Stimulated activated CD8-positive, alpha-beta memory T cell treated with anti-CD3 and anti-CD28 coated beads, Interleukin-15, amount 100 ng/mL, for 48 hours (primary cell): Measurements from ENCODE around the gene ADIG.
A peak's percentile ranks its signal among the peaks of the same experiment; 100 is the strongest.

Experiments
- DNase-seq, 2 donors: peaks; one replicate each; pipeline ENCODE4 v3.0.0-alpha.2; 2020; ENCODE audit warnings: low read depth in 2 of 2

ADIG gene

GRCh38 chr20:38581013-38581412, at the start of gene ADIG:
Gene ADIG (plus strand): TSS chr20:38581197. CDS start chr20:38581251, 54 bp downstream.
- DNase-seq = no peak

GRCh38 chr20:38534756-38535155, 46.2 kb upstream of the ADIG start:
- peak; percentile 19 to 22 for DNase-seq

- no peak for DNase-seq
Measured at GRCh38 chr20:38536310-38536709, 44.7 kb upstream of the ADIG start.

GRCh38 chr20:38537176-38537575, 43.8 kb upstream of the ADIG start:
- no peak for DNase-seq

- DNase-seq = no peak
Measured at GRCh38 chr20:38538789-38539188, 42.2 kb upstream of the ADIG start.

GRCh38 chr20:38543014-38543906, 37.7 kb upstream of the ADIG start:
- no peak for DNase-seq

- no peak for DNase-seq
Measured at GRCh38 chr20:38545771-38546170, 35.2 kb upstream of the ADIG start.

- no peak for DNase-seq
Measured at GRCh38 chr20:38547288-38548085, 33.5 kb upstream of the ADIG start.

GRCh38 chr20:38548356-38549083, 32.5 kb upstream of the ADIG start:
- DNase-seq = no peak

- no peak for DNase-seq
Measured at GRCh38 chr20:38550274-38550673, 30.7 kb upstream of the ADIG start.

GRCh38 chr20:38551056-38551626, 29.9 kb upstream of the ADIG start:
- DNase-seq = no peak

GRCh38 chr20:38554986-38555385, 26.0 kb upstream of the ADIG start:
- DNase-seq = no peak

GRCh38 chr20:38555395-38555794, 25.6 kb upstream of the ADIG start:
- DNase-seq = no peak

GRCh38 chr20:38557174-38557573, 23.8 kb upstream of the ADIG start:
- no peak for DNase-seq

GRCh38 chr20:38558596-38559360, 22.2 kb upstream of the ADIG start:
- no peak for DNase-seq

- no peak for DNase-seq
Measured at GRCh38 chr20:38559764-38560163, 21.2 kb upstream of the ADIG start.

- no peak for DNase-seq
Measured at GRCh38 chr20:38563802-38564431, 17.1 kb upstream of the ADIG start.

GRCh38 chr20:38564680-38565079, 16.3 kb upstream of the ADIG start:
- DNase-seq = no peak

GRCh38 chr20:38566036-38566598, 14.9 kb upstream of the ADIG start:
- DNase-seq = no peak
